ENCODE results near the gene LRBA.

Gene LRBA

DNA sequence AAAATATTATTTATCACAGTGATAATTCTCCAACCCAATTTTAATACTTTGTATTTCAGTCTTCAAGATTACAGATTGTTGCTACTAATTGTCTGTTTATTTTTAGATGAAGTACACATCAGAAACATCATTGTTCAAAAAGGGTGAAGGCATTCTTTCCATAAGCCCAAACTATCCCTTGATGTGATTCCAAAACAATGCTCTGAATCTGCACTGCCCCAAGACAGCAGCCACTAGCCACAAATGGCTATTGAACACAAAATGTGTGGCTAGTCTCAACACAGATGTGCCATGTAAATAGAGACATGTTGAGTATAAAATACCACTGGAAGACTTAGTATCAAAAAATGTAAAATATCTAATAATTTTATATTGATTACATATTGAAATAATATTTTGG lies 583.9 kb downstream of the LRBA start:
- in situ Hi-C loops (cut with MboI; ENCODE audit: low pct_unique_long_range_greater_than_20kb, low sequenced_read_pairs, unreplicated experiment) = no loop called here
- TF ChIP-seq, protein P1, sequence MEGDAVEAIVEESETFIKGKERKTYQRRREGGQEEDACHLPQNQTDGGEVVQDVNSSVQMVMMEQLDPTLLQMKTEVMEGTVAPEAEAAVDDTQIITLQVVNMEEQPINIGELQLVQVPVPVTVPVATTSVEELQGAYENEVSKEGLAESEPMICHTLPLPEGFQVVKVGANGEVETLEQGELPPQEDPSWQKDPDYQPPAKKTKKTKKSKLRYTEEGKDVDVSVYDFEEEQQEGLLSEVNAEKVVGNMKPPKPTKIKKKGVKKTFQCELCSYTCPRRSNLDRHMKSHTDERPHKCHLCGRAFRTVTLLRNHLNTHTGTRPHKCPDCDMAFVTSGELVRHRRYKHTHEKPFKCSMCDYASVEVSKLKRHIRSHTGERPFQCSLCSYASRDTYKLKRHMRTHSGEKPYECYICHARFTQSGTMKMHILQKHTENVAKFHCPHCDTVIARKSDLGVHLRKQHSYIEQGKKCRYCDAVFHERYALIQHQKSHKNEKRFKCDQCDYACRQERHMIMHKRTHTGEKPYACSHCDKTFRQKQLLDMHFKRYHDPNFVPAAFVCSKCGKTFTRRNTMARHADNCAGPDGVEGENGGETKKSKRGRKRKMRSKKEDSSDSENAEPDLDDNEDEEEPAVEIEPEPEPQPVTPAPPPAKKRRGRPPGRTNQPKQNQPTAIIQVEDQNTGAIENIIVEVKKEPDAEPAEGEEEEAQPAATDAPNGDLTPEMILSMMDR (IDR thresholded peaks at IDR 0.05; ENCODE audit: extremely low read depth, insufficient read depth, missing control alignments) = no peak
- no peak for DNase-seq (ENCODE audit: low spot score)

DNA sequence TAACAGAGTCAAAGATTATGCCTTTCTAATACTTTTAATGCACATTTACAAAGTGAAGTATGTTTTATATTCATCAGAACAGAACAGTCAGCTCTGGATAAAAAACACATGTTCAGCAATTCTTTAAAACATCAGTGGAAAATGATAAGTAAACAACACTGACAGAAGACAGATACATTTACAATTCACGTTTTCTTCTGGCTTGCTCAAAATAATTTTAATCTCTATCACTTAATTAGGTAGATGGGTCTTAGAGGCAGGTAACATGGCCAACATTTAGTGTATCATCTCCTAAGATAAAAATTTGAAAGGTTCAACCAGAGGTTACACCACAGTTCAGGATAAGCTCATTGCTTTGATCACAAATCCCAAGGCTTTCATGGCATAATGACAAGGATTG lies 589.9 kb downstream of the LRBA start:
- TF ChIP-seq, protein P1 (IDR thresholded peaks at IDR 0.05; ENCODE audit: extremely low read depth, insufficient read depth, missing control alignments) = no peak
- in situ Hi-C loops (cut with MboI; ENCODE audit: low pct_unique_long_range_greater_than_20kb, low sequenced_read_pairs, unreplicated experiment) = no loop called here
- DNase-seq (ENCODE audit: low spot score) = no peak

DNA sequence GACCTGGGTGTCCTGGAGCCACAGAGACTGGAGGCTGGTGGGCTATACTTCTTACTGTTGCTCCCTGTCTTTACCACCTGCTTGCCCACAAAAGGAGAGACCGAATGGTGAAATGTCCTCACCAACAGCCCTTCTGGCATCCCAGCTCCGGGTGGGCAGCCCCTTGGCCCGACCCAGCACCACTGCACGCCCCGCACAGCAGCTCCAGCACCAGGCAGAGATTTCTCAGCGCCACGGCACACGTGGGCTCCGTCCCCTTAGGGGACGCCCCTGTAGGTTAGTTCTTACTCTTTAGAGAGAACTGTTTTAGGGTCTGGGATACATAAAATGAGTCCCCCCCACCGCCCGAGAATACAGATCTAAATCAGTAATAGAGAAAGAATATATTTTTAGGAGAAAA lies 591.6 kb downstream of the LRBA start:
- TF ChIP-seq, protein P1 (IDR thresholded peaks at IDR 0.05; ENCODE audit: extremely low read depth, insufficient read depth, missing control alignments) = no peak
- no peak for DNase-seq (ENCODE audit: low spot score)
- in situ Hi-C loops (cut with MboI; ENCODE audit: low pct_unique_long_range_greater_than_20kb, low sequenced_read_pairs, unreplicated experiment) = no loop called here

DNA sequence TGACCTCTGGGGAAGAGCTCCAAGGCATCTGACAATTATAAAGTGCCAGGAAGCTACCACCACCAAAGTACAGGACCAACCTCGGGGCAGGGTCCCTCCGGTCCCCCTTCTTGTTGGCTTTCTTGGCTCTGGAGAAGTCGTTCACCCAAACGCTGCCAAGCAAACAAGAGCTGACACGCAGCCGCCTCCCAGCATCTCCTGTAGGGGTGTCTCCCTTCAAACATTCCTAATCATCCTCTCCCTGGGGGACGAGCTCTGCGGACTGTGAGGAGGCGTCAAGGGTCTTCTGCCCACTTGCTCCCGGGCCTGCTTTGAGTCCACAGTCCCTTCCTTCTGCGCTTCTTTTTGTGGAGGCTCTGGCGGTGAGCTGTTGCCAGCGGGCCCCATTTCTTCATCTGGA lies 592.0 kb downstream of the LRBA start:
- TF ChIP-seq, protein P1 (IDR thresholded peaks at IDR 0.05; ENCODE audit: extremely low read depth, insufficient read depth, missing control alignments) = no peak
- in situ Hi-C loops (cut with MboI; ENCODE audit: low pct_unique_long_range_greater_than_20kb, low sequenced_read_pairs, unreplicated experiment) = no loop called here
- no peak for DNase-seq (ENCODE audit: low spot score)

DNA sequence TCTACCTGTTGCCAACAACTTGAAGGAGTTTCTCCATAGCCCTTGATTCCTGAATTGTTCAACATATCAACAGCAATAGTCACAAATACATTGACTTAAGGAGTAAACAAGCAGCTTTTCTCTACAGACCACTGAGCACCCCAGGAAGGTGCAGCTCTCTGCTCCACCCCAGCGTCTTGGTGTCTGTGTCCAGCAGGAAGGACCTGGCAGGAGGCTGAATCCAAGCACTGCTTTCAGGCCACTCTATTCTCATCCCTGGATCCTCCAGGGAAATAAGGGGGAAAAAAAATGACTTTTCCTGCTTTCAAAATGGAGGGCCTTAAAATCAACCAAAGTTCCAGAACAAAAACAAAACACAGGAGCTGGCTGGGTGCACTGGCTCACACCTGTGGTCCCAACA lies 593.5 kb downstream of the LRBA start:
- TF ChIP-seq, protein P1 (IDR thresholded peaks at IDR 0.05; ENCODE audit: extremely low read depth, insufficient read depth, missing control alignments) = no peak
- DNase-seq (ENCODE audit: low spot score) = no peak
- in situ Hi-C loops (cut with MboI; ENCODE audit: low pct_unique_long_range_greater_than_20kb, low sequenced_read_pairs, unreplicated experiment) = no loop called here

DNA sequence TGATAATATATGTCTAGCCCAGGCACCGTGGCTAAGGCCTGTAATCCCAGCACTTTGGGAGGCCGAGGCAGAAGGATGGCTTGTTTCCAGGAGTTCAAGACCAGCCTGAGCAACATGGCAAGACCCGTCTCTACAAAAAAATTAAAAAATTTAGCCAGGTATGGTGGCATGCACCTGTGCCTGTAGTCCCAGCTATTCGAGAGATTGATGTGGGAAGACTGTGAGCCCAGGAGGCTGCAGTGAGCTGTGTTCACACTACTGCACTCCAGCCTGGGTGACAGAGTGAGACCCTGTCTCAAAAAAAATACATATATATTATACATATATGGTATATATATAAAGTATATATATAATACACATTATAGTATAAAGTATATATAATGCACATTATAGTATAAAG lies 595.1 kb downstream of the LRBA start:
- DNase-seq (ENCODE audit: low spot score) = no peak
- in situ Hi-C loops (cut with MboI; ENCODE audit: low pct_unique_long_range_greater_than_20kb, low sequenced_read_pairs, unreplicated experiment) = no loop called here
- TF ChIP-seq, protein P1 (IDR thresholded peaks at IDR 0.05; ENCODE audit: extremely low read depth, insufficient read depth, missing control alignments) = no peak

Measured in GM13977 (cell line).